Activated CD4-positive, alpha-beta T cell treated with anti-CD3 and anti-CD28 coated beads, Interleukin-2, amount 10 ng/mL, durations not matched to agents 24 days and 14 days (primary cell): ENCODE results near the gene PSAT1. TPM values are rescaled to one million over a fixed set of nuclear protein-coding genes. Genes with fewer than 3 reads are reported as not detected.

Experiments used
- DNase-seq: peaks from one replicate; pipeline ENCODE4 v3.0.0; 2022
- H3K27ac Mint-ChIP-seq: one replicate; pipeline ENCODE4 v1.8.0; 2022; ENCODE audit warnings: mild to moderate bottlenecking, mixed read lengths
- H3K27me3 Mint-ChIP-seq: one replicate; pipeline ENCODE4 v1.8.0; 2022; ENCODE audit warnings: mixed read lengths
- H3K36me3 Mint-ChIP-seq: one replicate; pipeline ENCODE4 v1.8.0; 2022; ENCODE audit warnings: low read depth, mild to moderate bottlenecking, mixed read lengths
- H3K4me1 Mint-ChIP-seq: one replicate; pipeline ENCODE4 v1.8.0; 2021; ENCODE audit warnings: mixed read lengths
- H3K4me3 Mint-ChIP-seq: one replicate; pipeline ENCODE4 v1.8.0; 2022; ENCODE audit warnings: mild to moderate bottlenecking, moderate library complexity, mixed read lengths
- H3K9me3 Mint-ChIP-seq: one replicate; pipeline ENCODE4 v1.8.0; 2021; ENCODE audit warnings: mixed read lengths
- intact Hi-C: fragments of 100-400 bp; cut with micrococcal nuclease; formaldehyde crosslinking; loops from one replicate; pipeline ENCODE4 v1.15.1; 2023
- total RNA-seq: library from RNA; stranded (reverse); gene quantifications from 2 replicates; pipeline ENCODE4 v1.2.3, GENCODE V29; 2022

Gene PSAT1
- total RNA-seq, 1 donor from 2014 or later = 91.3 TPM

GRCh38 chr9:78316166-78316892, 19.4 kb downstream of the PSAT1 start:
- Mint-ChIP-seq H3K9me3 (peaks cover 8% of the 10 kb centered on the region), H3K4me1 (peaks cover 8% of the 10 kb centered on the region), H3K27me3 (no peaks in the 10 kb centered on the region), H3K4me3 (no peak overlapping the region), H3K36me3 (peaks cover 71% of the 10 kb centered on the region), H3K27ac (no peak overlapping the region)
- DNase-seq = no peak
- intact Hi-C loops = no loop called here

- Mint-ChIP-seq H3K4me1 (peaks cover 8% of the 10 kb centered on the region), H3K27me3 (no peaks in the 10 kb centered on the region), H3K27ac (no peak overlapping the region), H3K36me3 (peaks cover 69% of the 10 kb centered on the region), H3K9me3 (peaks cover 8% of the 10 kb centered on the region), H3K4me3 (no peak overlapping the region)
- DNase-seq = no peak
- intact Hi-C loops = no loop called here
These were observed 22.5 kb downstream of the PSAT1 start for GRCh38 chr9:78319197-78320029.

GRCh38 chr9:78320030-78320693, 23.2 kb downstream of the PSAT1 start:
- no peaks in the 10 kb centered on the region for H3K27me3 Mint-ChIP-seq
- peaks cover 8% of the 10 kb centered on the region for H3K9me3 Mint-ChIP-seq
- no peak overlapping the region for H3K4me3 Mint-ChIP-seq
- no peak overlapping the region for H3K27ac Mint-ChIP-seq
- intact Hi-C loops = no loop called here
- H3K36me3 Mint-ChIP-seq = peaks cover 67% of the 10 kb centered on the region
- peaks cover 4% of the 10 kb centered on the region for H3K4me1 Mint-ChIP-seq
- DNase-seq = no peak

GRCh38 chr9:78320875-78321496, 24.1 kb downstream of the PSAT1 start:
- H3K9me3 Mint-ChIP-seq = peaks cover 8% of the 10 kb centered on the region
- no peak for DNase-seq
- H3K4me1 Mint-ChIP-seq = peaks cover 6% of the 10 kb centered on the region
- no peak overlapping the region for H3K27ac Mint-ChIP-seq
- no peak overlapping the region for H3K4me3 Mint-ChIP-seq
- intact Hi-C loops = no loop called here
- H3K27me3 Mint-ChIP-seq = no peaks in the 10 kb centered on the region
- H3K36me3 Mint-ChIP-seq = peaks cover 71% of the 10 kb centered on the region

GRCh38 chr9:78321505-78321904, 24.6 kb downstream of the PSAT1 start:
- H3K4me3 Mint-ChIP-seq = no peak overlapping the region
- H3K4me1 Mint-ChIP-seq = peaks cover 5% of the 10 kb centered on the region
- H3K27me3 Mint-ChIP-seq = no peaks in the 10 kb centered on the region
- DNase-seq = no peak
- intact Hi-C loops = no loop called here
- peaks cover 8% of the 10 kb centered on the region for H3K9me3 Mint-ChIP-seq
- H3K27ac Mint-ChIP-seq = peak overlapping the region; percentile 11
- peaks cover 69% of the 10 kb centered on the region for H3K36me3 Mint-ChIP-seq

GRCh38 chr9:78324068-78324650, 27.2 kb downstream of the PSAT1 start:
- Mint-ChIP-seq H3K27ac (peak overlapping the region; percentile 8), H3K36me3 (peaks cover 68% of the 10 kb centered on the region), H3K27me3 (no peaks in the 10 kb centered on the region), H3K4me1 (peaks cover 5% of the 10 kb centered on the region), H3K4me3 (no peak overlapping the region), H3K9me3 (peaks cover 8% of the 10 kb centered on the region)
- intact Hi-C loops = no loop called here
- no peak for DNase-seq

GRCh38 chr9:78324682-78325081, 27.8 kb downstream of the PSAT1 start:
- intact Hi-C loops = no loop called here
- Mint-ChIP-seq H3K4me3 (no peak overlapping the region), H3K9me3 (peaks cover 6% of the 10 kb centered on the region), H3K27me3 (no peaks in the 10 kb centered on the region), H3K27ac (no peak overlapping the region), H3K4me1 (peaks cover 6% of the 10 kb centered on the region), H3K36me3 (peaks cover 67% of the 10 kb centered on the region)
- no peak for DNase-seq

GRCh38 chr9:78325343-78325742, 28.4 kb downstream of the PSAT1 start:
- intact Hi-C loops = no loop called here

GRCh38 chr9:78325846-78326360, 29.0 kb downstream of the PSAT1 start:
- H3K27ac Mint-ChIP-seq = no peak overlapping the region
- H3K36me3 Mint-ChIP-seq = peaks cover 63% of the 10 kb centered on the region
- no peaks in the 10 kb centered on the region for H3K27me3 Mint-ChIP-seq
- no peak overlapping the region for H3K4me3 Mint-ChIP-seq
- intact Hi-C loops = no loop called here
- H3K9me3 Mint-ChIP-seq = no peaks in the 10 kb centered on the region
- peaks cover 9% of the 10 kb centered on the region for H3K4me1 Mint-ChIP-seq
- DNase-seq = no peak

More at GRCh38 chr9:78325343-78325742, 28.4 kb downstream of the PSAT1 start:
- peaks cover 8% of the 10 kb centered on the region for H3K4me1 Mint-ChIP-seq
- H3K27me3 Mint-ChIP-seq = no peaks in the 10 kb centered on the region
- H3K27ac Mint-ChIP-seq = no peak overlapping the region
- H3K9me3 Mint-ChIP-seq = no peaks in the 10 kb centered on the region
- H3K36me3 Mint-ChIP-seq = peaks cover 64% of the 10 kb centered on the region
- H3K4me3 Mint-ChIP-seq = no peak overlapping the region
- DNase-seq = no peak

- Mint-ChIP-seq H3K27me3 (no peaks in the 10 kb centered on the region), H3K36me3 (peaks cover 64% of the 10 kb centered on the region), H3K4me1 (peaks cover 13% of the 10 kb centered on the region), H3K9me3 (no peaks in the 10 kb centered on the region), H3K4me3 (no peak overlapping the region), H3K27ac (no peak overlapping the region)
- intact Hi-C loops = no loop called here
- no peak for DNase-seq
These were observed 29.6 kb downstream of the PSAT1 start for GRCh38 chr9:78326564-78326963.

GRCh38 chr9:78332381-78332780, 35.5 kb downstream of the PSAT1 start:
- peaks cover 14% of the 10 kb centered on the region for H3K9me3 Mint-ChIP-seq
- H3K4me1 Mint-ChIP-seq = peaks cover 8% of the 10 kb centered on the region
- DNase-seq = no peak
- intact Hi-C loops = no loop called here
- H3K36me3 Mint-ChIP-seq = peaks cover 58% of the 10 kb centered on the region
- H3K27ac Mint-ChIP-seq = no peak overlapping the region
- H3K4me3 Mint-ChIP-seq = no peak overlapping the region
- no peaks in the 10 kb centered on the region for H3K27me3 Mint-ChIP-seq

- Mint-ChIP-seq H3K4me3 (no peak overlapping the region), H3K27me3 (no peaks in the 10 kb centered on the region), H3K9me3 (peaks cover 8% of the 10 kb centered on the region), H3K36me3 (no peaks in the 10 kb centered on the region), H3K4me1 (peaks cover 11% of the 10 kb centered on the region), H3K27ac (no peak overlapping the region)
- intact Hi-C loops = no loop called here
- DNase-seq = no peak
These were observed 51.9 kb downstream of the PSAT1 start for GRCh38 chr9:78348848-78349247.

GRCh38 chr9:78351816-78352215, 54.9 kb downstream of the PSAT1 start:
- Mint-ChIP-seq H3K9me3 (peaks cover 4% of the 10 kb centered on the region), H3K4me3 (peak overlapping the region; percentile 12), H3K36me3 (no peaks in the 10 kb centered on the region), H3K4me1 (peaks cover 11% of the 10 kb centered on the region), H3K27me3 (no peaks in the 10 kb centered on the region), H3K27ac (peak overlapping the region; percentile 5)
- DNase-seq = peak; percentile 70
- intact Hi-C loops = no loop called here
